GM23338 (cell line): ENCODE data around the gene IFT88. TPM values are rescaled to one million over a fixed set of nuclear protein-coding genes. Genes with fewer than 3 reads are reported as not detected.

ENCODE experiments used
- ATAC-seq: fragments of 200-7000 bp; cut with Tn5 transposase; 3 replicates; pipeline ENCODE4 v1.9.1; 2020
- DNase-seq: peaks from one replicate; pipeline ENCODE4 v3.0.0-alpha.2; 2015; ENCODE audit warnings: low spot score
- H2AFZ ChIP-seq: fragments of 200-600 bp; sonication (generic); 2 replicates; pipeline ENCODE4 v1.8.0; 2016; ENCODE audit warnings: antibody characterized with exemption, mild to moderate bottlenecking, moderate library complexity
- H3F3A ChIP-seq: fragments of 200-600 bp; sonication (generic); replicated peaks from 2 replicates; pipeline ENCODE4 v1.8.0; 2017; ENCODE audit warnings: antibody characterized with exemption, mixed run types, low read depth
- H3K27ac ChIP-seq: fragments of 200-600 bp; sonication (generic); 2 replicates; pipeline ENCODE4 v1.6.1; 2016; ENCODE audit warnings: low read depth
- H3K27me3 ChIP-seq: fragments of 200-600 bp; sonication (generic); 2 replicates; pipeline ENCODE4 v1.8.0; 2016; ENCODE audit warnings: mild to moderate bottlenecking, mixed run types, moderate library complexity; ENCODE audit not compliant: insufficient read depth
- H3K36me3 ChIP-seq: fragments of 200-600 bp; sonication (generic); 2 replicates; pipeline ENCODE4 v1.8.0; 2016; ENCODE audit warnings: mild to moderate bottlenecking; ENCODE audit not compliant: insufficient read depth
- H3K4me1 ChIP-seq: fragments of 200-600 bp; sonication (generic); 2 replicates; pipeline ENCODE4 v1.8.0; 2016; ENCODE audit warnings: mild to moderate bottlenecking, moderate library complexity; ENCODE audit not compliant: insufficient read depth
- H3K4me2 ChIP-seq: fragments of 200-600 bp; sonication (generic); 2 replicates; pipeline ENCODE4 v1.7.1; 2017; ENCODE audit warnings: mixed run types
- H3K4me3 ChIP-seq: fragments of 200-600 bp; sonication (generic); 2 replicates; pipeline ENCODE4 v1.6.1; 2016; ENCODE audit warnings: mixed run types
- H3K79me2 ChIP-seq: fragments of 200-600 bp; sonication (generic); replicated peaks from 2 replicates; pipeline ENCODE4 v1.8.0; 2017; ENCODE audit warnings: mild to moderate bottlenecking; ENCODE audit not compliant: insufficient read depth
- H3K9me2 ChIP-seq: fragments of 200-600 bp; sonication (generic); 2 replicates; pipeline ENCODE4 v1.8.0; 2017; ENCODE audit not compliant: insufficient read depth
- H4K20me1 ChIP-seq: fragments of 200-600 bp; sonication (generic); replicated peaks from 2 replicates; pipeline ENCODE4 v1.8.0; 2017; ENCODE audit warnings: mild to moderate bottlenecking; ENCODE audit not compliant: insufficient read depth
- H3K27ac Mint-ChIP-seq: 2 replicates; pipeline ENCODE4 v1.8.0; 2020; ENCODE audit warnings: inconsistent platforms, mild to moderate bottlenecking, moderate library complexity, mixed read lengths
- H3K27me3 Mint-ChIP-seq: 3 replicates; pipeline ENCODE4 v1.8.0; 2022; ENCODE audit warnings: low read depth, mild to moderate bottlenecking, moderate library complexity, mixed read lengths, inconsistent platforms; ENCODE audit not compliant: insufficient read depth, poor library complexity
- H3K36me3 Mint-ChIP-seq: 3 replicates; pipeline ENCODE4 v1.8.0; 2021; ENCODE audit warnings: low read depth, mild to moderate bottlenecking, inconsistent platforms, moderate library complexity, mixed read lengths
- H3K4me1 Mint-ChIP-seq: 3 replicates; pipeline ENCODE4 v1.8.0; 2020; ENCODE audit warnings: mild to moderate bottlenecking, inconsistent platforms, mixed read lengths
- H3K4me3 Mint-ChIP-seq: 3 replicates; pipeline ENCODE4 v1.8.0; 2021; ENCODE audit warnings: moderate library complexity, mild to moderate bottlenecking, inconsistent platforms, mixed read lengths
- H3K9me3 Mint-ChIP-seq: 3 replicates; pipeline ENCODE4 v1.8.0; 2020; ENCODE audit warnings: moderate library complexity, mild to moderate bottlenecking, inconsistent platforms, mixed read lengths
- CREB1 ChIP-seq: fragments of 250-450 bp; sonication (Bioruptor Pico); IDR thresholded peaks from 2 replicates; pipeline ENCODE4 v1.5.0; 2020; ENCODE audit warnings: low read depth, mild to moderate bottlenecking, moderate library complexity
- CTCF ChIP-seq, 2 experiments: fragments of 200-600 bp in 1 of 2; sonication (generic) in 1 of 2; conservative IDR thresholded peaks; 2 replicates each; pipeline versions ENCODE4 v1.5.1 to v1.6.1; 2016 to 2017; ENCODE audit warnings: antibody characterized with exemption in 2 of 2, low read depth in 2 of 2, mild to moderate bottlenecking in 2 of 2, moderate library complexity in 1 of 2
- ETS1 ChIP-seq: IDR thresholded peaks from 2 replicates; pipeline ENCODE4 v1.6.1; 2016; ENCODE audit warnings: antibody characterized with exemption
- EZH2 ChIP-seq: fragments of 200-600 bp; sonication (generic); IDR thresholded peaks from one replicate; pipeline ENCODE4 v1.8.0; 2017; ENCODE audit warnings: antibody characterized with exemption, mild to moderate bottlenecking, low read depth; ENCODE audit not compliant: unreplicated experiment
- JUNB ChIP-seq: IDR thresholded peaks from one replicate; pipeline ENCODE4 v1.6.1; 2016; ENCODE audit warnings: antibody characterized with exemption; ENCODE audit not compliant: unreplicated experiment
- NANOG ChIP-seq: IDR thresholded peaks from 2 replicates; pipeline ENCODE4 v1.6.1; 2016; ENCODE audit warnings: antibody characterized with exemption, borderline replicate concordance
- POLR2AphosphoS5 ChIP-seq: IDR thresholded peaks from 2 replicates; pipeline ENCODE4 v1.6.1; 2016; ENCODE audit warnings: antibody characterized with exemption, low read depth
- REST ChIP-seq: IDR thresholded peaks from one replicate; pipeline ENCODE4 v1.6.1; 2018; ENCODE audit warnings: antibody characterized with exemption; ENCODE audit not compliant: unreplicated experiment
- STAT1 ChIP-seq: IDR thresholded peaks from one replicate; pipeline ENCODE4 v1.6.1; 2016; ENCODE audit warnings: antibody characterized with exemption; ENCODE audit not compliant: unreplicated experiment
- ZNF114 ChIP-seq: fragments of 250-450 bp; sonication (Bioruptor Pico); IDR thresholded peaks from 2 replicates; pipeline ENCODE4 v1.5.0; 2020; ENCODE audit warnings: mild to moderate bottlenecking, moderate library complexity
- ZNF331 ChIP-seq: fragments of 250-450 bp; sonication (Bioruptor Pico); IDR thresholded peaks from 2 replicates; pipeline ENCODE4 v1.5.0; 2020; ENCODE audit warnings: low read depth, mild to moderate bottlenecking, moderate library complexity
- polyA plus RNA-seq: library from polyadenylated mRNA; unstranded; fragments of >200 nt; fragmentation: Nextera tagmentation; extraction: Ambion mirVana; gene quantifications from 2 replicates; pipeline ENCODE4 v1.2.1, GENCODE V29; 2016
- total RNA-seq: library from RNA; depleted of rRNA; stranded (reverse); fragments of >200 nt; shearing (Covaris generic); gene quantifications from 2 replicates; pipeline ENCODE4 v1.2.3, GENCODE V29; 2014

The IFT88 gene
- total and polyA plus RNA-seq, 2 experiments from 2014 or later, result 8.2 to 8.7 TPM

GRCh38 chr13:20616059-20616797 is 49.3 kb downstream of the IFT88 start:
- H3K9me3 Mint-ChIP-seq, result no peaks in the 10 kb centered on the region
- DNase-seq (no peak), ATAC-seq (no peak)
- no peaks in the 10 kb centered on the region for H3K27me3 ChIP-seq
- H3K9me2 ChIP-seq, result no peaks in the 10 kb centered on the region
- no peaks in the 10 kb centered on the region for H4K20me1 ChIP-seq
- no peaks in the 10 kb centered on the region for H3K36me3 Mint-ChIP-seq
- no peak overlapping the region for H3K4me2 ChIP-seq
- no peaks in the 10 kb centered on the region for H3K4me1 Mint-ChIP-seq
- no peaks in the 10 kb centered on the region for H3K27me3 Mint-ChIP-seq
- no peaks in the 10 kb centered on the region for H3K79me2 ChIP-seq
- no peak overlapping the region for H3K4me3 ChIP-seq
- H2AFZ ChIP-seq, result no peak overlapping the region
- no peak overlapping the region for H3K27ac ChIP-seq
- no peaks in the 10 kb centered on the region for H3K36me3 ChIP-seq
- no peak overlapping the region for H3K27ac Mint-ChIP-seq
- TF ChIP-seq CTCF (conservative IDR thresholded peaks at IDR 0.05; ENCODE audit: low read depth in 2 of 2) (no peak), POLR2AphosphoS5 (no peak), ZNF331 (no peak), STAT1 (no peak), JUNB (no peak), ETS1 (no peak)
- no peaks in the 10 kb centered on the region for H3F3A ChIP-seq
- H3K4me1 ChIP-seq, result no peaks in the 10 kb centered on the region
- no peak overlapping the region for H3K4me3 Mint-ChIP-seq

- no peak overlapping the region for H2AFZ ChIP-seq
- Mint-ChIP-seq H3K4me1 (no peaks in the 10 kb centered on the region), H3K27ac (no peak overlapping the region), H3K9me3 (peaks cover 18% of the 10 kb centered on the region), H3K36me3 (peaks cover 15% of the 10 kb centered on the region; the same call in 2 of the 3 replicates), H3K4me3 (no peak overlapping the region), H3K27me3 (peaks cover 2% of the 10 kb centered on the region)
- no peaks in the 10 kb centered on the region for H3K36me3 ChIP-seq
- H3K4me3 ChIP-seq, result no peak overlapping the region
- no peaks in the 10 kb centered on the region for H4K20me1 ChIP-seq
- DNase-seq (no peak), ATAC-seq (no peak)
- H3K27me3 ChIP-seq, result no peaks in the 10 kb centered on the region
- no peaks in the 10 kb centered on the region for H3K4me1 ChIP-seq
- H3K79me2 ChIP-seq, result no peaks in the 10 kb centered on the region
- no peak overlapping the region for H3K4me2 ChIP-seq
- H3F3A ChIP-seq, result no peaks in the 10 kb centered on the region
- H3K27ac ChIP-seq, result no peak overlapping the region
- no peaks in the 10 kb centered on the region for H3K9me2 ChIP-seq
- TF ChIP-seq CREB1 (CRISPR knock-in tag), result no peak
- TF ChIP-seq POLR2AphosphoS5, result no peak
- no peak for TF ChIP-seq ETS1
- TF ChIP-seq EZH2, result no peak
- TF ChIP-seq ZNF331, result no peak
- no peak for TF ChIP-seq NANOG
- no peak for TF ChIP-seq JUNB
- TF ChIP-seq ZNF114 (CRISPR knock-in tag), result no peak
- no peak for TF ChIP-seq REST
These were observed 56.0 kb downstream of the IFT88 start for GRCh38 chr13:20623000-20623399.
